Thymus (tissue), 11 donors: ENCODE results near the gene PEPD. TPM values are rescaled to one million over a fixed set of nuclear protein-coding genes. Genes with fewer than 3 reads are reported as not detected.

ENCODE experiments used
- DNase-seq, 9 donors: peaks; one replicate each; pipeline ENCODE4 v3.0.0-alpha.2; 2013; ENCODE audit warnings: low spot score in 9 of 9, low read depth in 6 of 9, missing footprints in 1 of 9
- H3K27ac ChIP-seq, 2 donors: one replicate each; pipeline ENCODE4 v1.5.1; 2013; ENCODE audit warnings: control low read depth in 1 of 2, low read depth in 1 of 2, low read length in 1 of 2, mild to moderate bottlenecking in 1 of 2, moderate library complexity in 1 of 2
- H3K27me3 ChIP-seq, 2 donors: one replicate each; pipeline ENCODE4 v1.5.1; 2013; ENCODE audit warnings: low read length in 1 of 2; ENCODE audit not compliant: control insufficient read depth in 2 of 2, insufficient read depth in 1 of 2
- H3K36me3 ChIP-seq, 2 donors: one replicate each; pipeline ENCODE4 v1.5.1; 2013; ENCODE audit warnings: low read length in 1 of 2, mild to moderate bottlenecking in 1 of 2, moderate library complexity in 1 of 2; ENCODE audit not compliant: control insufficient read depth in 2 of 2, insufficient read depth in 2 of 2
- H3K4me1 ChIP-seq, 2 donors: one replicate each; pipeline ENCODE4 v1.5.1; 2013; ENCODE audit warnings: low read length in 2 of 2; ENCODE audit not compliant: control insufficient read depth in 2 of 2, insufficient read depth in 2 of 2
- H3K4me3 ChIP-seq, 2 donors: one replicate each; pipeline ENCODE4 v1.5.1; 2013; ENCODE audit warnings: low read length in 2 of 2, control low read depth in 1 of 2, mild to moderate bottlenecking in 1 of 2
- H3K9me3 ChIP-seq, 2 donors: one replicate each; pipeline ENCODE4 v1.5.1; 2013; ENCODE audit warnings: low read length in 1 of 2, mild to moderate bottlenecking in 1 of 2; ENCODE audit not compliant: control insufficient read depth in 2 of 2, insufficient read depth in 1 of 2
- WGBS: extraction: QIAGEN DNeasy Blood & Tissue Kit; methylation state at CpG from one replicate; pipeline ENCODE4 v1.1.7; 2013; 5-methylcytosine and 5-hydroxymethylcytosine counted together
- polyA plus RNA-seq: library from polyadenylated mRNA; stranded (reverse); fragments of 200-250 nt; gene quantifications from one replicate; pipeline ENCODE4 v1.2.3, GENCODE V29; 2013
- total RNA-seq: library from RNA; stranded (reverse); fragments of 120-200 nt; gene quantifications from one replicate; pipeline ENCODE4 v1.2.4, GENCODE V29; 2013
- donor health status: healthy.

The PEPD gene
- total and polyA plus RNA-seq, 2 donors = 24.7 to 42.4 TPM

- H3K27me3 ChIP-seq = peaks cover 0 to 30% of the 10 kb centered on the region in 2 donors
- H3K36me3 ChIP-seq = no peaks in the 10 kb centered on the region
- no peak overlapping the region for H3K4me3 ChIP-seq
- WGBS = 93% methylated on average over 4 of the region's 4 CpGs
- no peaks in the 10 kb centered on the region for H3K9me3 ChIP-seq
- peaks cover 6 to 12% of the 10 kb centered on the region in 2 donors for H3K4me1 ChIP-seq
- H3K27ac ChIP-seq = no peak overlapping the region
- no peak for DNase-seq
Observed at GRCh38 chr19:33370783-33371182, 150.8 kb downstream of the PEPD start.

GRCh38 chr19:33368074-33368864 is 153.3 kb downstream of the PEPD start:
- Histone ChIP-seq H3K27me3 (peaks cover 0 to 33% of the 10 kb centered on the region in 2 donors), H3K36me3 (no peaks in the 10 kb centered on the region), H3K4me1 (peaks cover 0 to 5% of the 10 kb centered on the region in 2 donors), H3K9me3 (no peaks in the 10 kb centered on the region), H3K27ac (no peak overlapping the region), H3K4me3 (no peak overlapping the region)
- no peak for DNase-seq
- WGBS = 86% methylated on average over 5 of the region's 5 CpGs

- H3K27ac ChIP-seq = no peak overlapping the region
- no peaks in the 10 kb centered on the region for H3K4me1 ChIP-seq
- 90% methylated on average over 5 of the region's 5 CpGs for WGBS
- H3K4me3 ChIP-seq = no peak overlapping the region
- DNase-seq = no peak
- H3K36me3 ChIP-seq = no peaks in the 10 kb centered on the region
- peaks cover 0 to 21% of the 10 kb centered on the region in 2 donors for H3K27me3 ChIP-seq
- no peaks in the 10 kb centered on the region for H3K9me3 ChIP-seq
Observed at GRCh38 chr19:33366897-33367296, 154.7 kb downstream of the PEPD start.

- DNase-seq = no peak
- no peak overlapping the region for H3K4me3 ChIP-seq
- H3K36me3 ChIP-seq = no peaks in the 10 kb centered on the region
- H3K4me1 ChIP-seq = no peaks in the 10 kb centered on the region
- H3K9me3 ChIP-seq = no peaks in the 10 kb centered on the region
- H3K27me3 ChIP-seq = peaks cover 0 to 15% of the 10 kb centered on the region in 2 donors
- H3K27ac ChIP-seq = no peak overlapping the region
- WGBS = 80% methylated on average over 6 of the region's 6 CpGs
Observed at GRCh38 chr19:33366127-33366526, 155.5 kb downstream of the PEPD start.

- WGBS = 91% methylated on average over 7 of the region's 7 CpGs
- H3K36me3 ChIP-seq = no peaks in the 10 kb centered on the region
- no peak overlapping the region for H3K4me3 ChIP-seq
- no peak for DNase-seq
- H3K9me3 ChIP-seq = no peaks in the 10 kb centered on the region
- H3K27ac ChIP-seq = no peak overlapping the region
- no peaks in the 10 kb centered on the region for H3K4me1 ChIP-seq
- peaks cover 0 to 10% of the 10 kb centered on the region in 2 donors for H3K27me3 ChIP-seq
Observed at GRCh38 chr19:33365691-33366090, 155.9 kb downstream of the PEPD start.

- H3K27me3 ChIP-seq = peaks cover 0 to 4% of the 10 kb centered on the region in 2 donors
- no peak overlapping the region for H3K4me3 ChIP-seq
- H3K36me3 ChIP-seq = no peaks in the 10 kb centered on the region
- H3K9me3 ChIP-seq = no peaks in the 10 kb centered on the region
- DNase-seq = no peak
- no peak overlapping the region for H3K27ac ChIP-seq
- H3K4me1 ChIP-seq = no peaks in the 10 kb centered on the region
- 93% methylated on average over 5 of the region's 5 CpGs for WGBS
Observed at GRCh38 chr19:33363476-33363875, 158.1 kb downstream of the PEPD start.

- Histone ChIP-seq H3K27me3 (peaks cover 0 to 4% of the 10 kb centered on the region in 2 donors), H3K9me3 (no peaks in the 10 kb centered on the region), H3K4me1 (no peaks in the 10 kb centered on the region), H3K4me3 (no peak overlapping the region), H3K27ac (no peak overlapping the region), H3K36me3 (no peaks in the 10 kb centered on the region)
- 94% methylated on average over 6 of the region's 6 CpGs for WGBS
- DNase-seq = no peak
Observed at GRCh38 chr19:33362508-33363228, 158.9 kb downstream of the PEPD start.

GRCh38 chr19:33359581-33359980 is 162.0 kb downstream of the PEPD start:
- Histone ChIP-seq H3K36me3 (no peaks in the 10 kb centered on the region), H3K27me3 (peaks cover 0 to 2% of the 10 kb centered on the region in 2 donors), H3K9me3 (no peaks in the 10 kb centered on the region), H3K4me1 (no peaks in the 10 kb centered on the region), H3K4me3 (no peak overlapping the region), H3K27ac (no peak overlapping the region)
- DNase-seq = no peak
- 92% methylated on average over 3 of the region's 3 CpGs for WGBS

GRCh38 chr19:33358408-33358807 is 163.2 kb downstream of the PEPD start:
- H3K27ac ChIP-seq = no peak overlapping the region
- no peaks in the 10 kb centered on the region for H3K9me3 ChIP-seq
- H3K27me3 ChIP-seq = no peaks in the 10 kb centered on the region
- H3K36me3 ChIP-seq = no peaks in the 10 kb centered on the region
- no peak for DNase-seq
- no peak overlapping the region for H3K4me3 ChIP-seq
- no peaks in the 10 kb centered on the region for H3K4me1 ChIP-seq
- WGBS = 94% methylated on average over 6 of the region's 6 CpGs
